HG03025 (cell line): ENCODE results near the gene CCDC167.
A peak's percentile ranks its signal among the peaks of the same experiment; 100 is the strongest.

Experiments used
- ATAC-seq: cut with Tn5 transposase; IDR thresholded peaks from one replicate; pipeline ENCODE4 v1.9.1; 2021; ENCODE audit warnings: mild to moderate bottlenecking, moderate library complexity; ENCODE audit not compliant: unreplicated experiment, low FRiP score

The CCDC167 gene

DNA sequence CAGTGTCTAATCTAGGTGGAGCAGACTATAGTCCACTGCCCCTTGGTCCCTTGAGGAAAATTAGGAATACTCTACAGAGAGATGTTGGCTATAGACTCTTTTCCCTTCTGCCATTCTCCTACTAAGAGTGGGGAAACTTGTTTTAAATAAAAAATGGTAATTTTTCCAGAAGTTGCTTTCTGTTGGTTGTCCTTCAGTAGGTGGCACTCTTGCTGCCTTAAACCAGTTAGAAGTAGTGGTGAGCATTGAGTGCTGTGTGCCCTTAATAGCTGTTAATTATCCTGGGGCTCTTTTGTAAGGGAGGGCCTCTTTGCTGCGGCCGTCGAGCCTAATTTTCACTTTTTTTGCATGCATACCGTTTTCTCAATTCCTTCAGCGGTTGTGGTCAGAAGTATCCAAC, 63.9 kb downstream of the CCDC167 start:
- no peak for ATAC-seq

DNA sequence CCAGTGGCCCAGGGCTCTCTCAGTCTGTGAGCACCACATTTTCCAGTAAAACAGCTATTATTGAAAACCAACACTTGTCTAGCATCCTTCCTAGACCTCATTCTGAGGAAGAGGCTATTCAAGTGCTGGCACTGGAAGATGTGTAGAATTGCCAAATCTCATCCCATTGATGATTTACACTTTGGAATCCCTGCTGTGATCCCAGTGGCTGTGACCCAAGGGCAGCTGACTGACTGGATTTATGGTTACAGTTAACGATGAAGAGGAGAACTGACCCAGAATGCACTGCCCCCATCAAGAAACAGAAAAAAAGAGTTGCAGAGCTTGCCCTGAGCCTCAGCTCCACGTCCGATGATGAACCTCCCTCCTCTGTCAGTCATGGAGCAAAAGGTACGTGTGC, 64.3 kb downstream of the CCDC167 start:
- ATAC-seq, result no peak

DNA sequence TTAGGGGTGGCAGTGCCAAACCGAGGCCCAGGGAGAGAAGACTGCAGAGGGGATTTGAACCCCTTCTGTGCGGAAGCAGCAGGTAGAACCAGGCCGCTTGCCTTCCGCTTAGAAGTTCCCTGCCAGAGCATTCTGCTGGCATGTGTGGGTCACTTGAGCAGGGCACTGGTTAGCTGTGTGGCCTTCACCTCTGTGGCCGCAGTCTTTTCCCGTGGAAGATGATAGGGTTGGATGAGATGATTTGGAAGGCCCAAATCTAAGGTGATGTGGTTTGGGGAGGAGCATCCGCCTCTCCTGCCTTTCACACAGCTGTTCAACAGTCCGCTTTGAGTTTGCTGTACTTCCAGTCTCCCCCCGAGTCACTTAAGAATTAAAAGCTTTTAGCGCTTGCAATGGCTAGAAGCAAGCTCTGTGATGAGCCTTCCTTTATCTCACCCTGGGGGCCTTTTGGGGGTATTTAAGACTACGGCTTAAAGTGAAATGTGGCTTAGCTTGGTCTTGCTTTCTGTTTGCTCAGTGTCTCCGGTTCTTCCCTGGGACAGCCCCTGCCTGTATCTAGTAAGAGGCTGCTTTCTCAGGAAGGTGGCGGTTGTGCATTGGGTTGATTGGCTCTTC, 65.9 kb downstream of the CCDC167 start:
- ATAC-seq, result peak; percentile 9
